Hematopoietic multipotent progenitor cell treated with erythropoietin and hydrocortisone succinate and interleukin-3 and kit ligand, for 6 days (in vitro differentiated cells): ENCODE measurements around the gene CCDC47.

ENCODE experiments used
- DNase-seq: peaks from one replicate; pipeline ENCODE4 v3.0.0-alpha.2; 2015

Gene CCDC47

DNA sequence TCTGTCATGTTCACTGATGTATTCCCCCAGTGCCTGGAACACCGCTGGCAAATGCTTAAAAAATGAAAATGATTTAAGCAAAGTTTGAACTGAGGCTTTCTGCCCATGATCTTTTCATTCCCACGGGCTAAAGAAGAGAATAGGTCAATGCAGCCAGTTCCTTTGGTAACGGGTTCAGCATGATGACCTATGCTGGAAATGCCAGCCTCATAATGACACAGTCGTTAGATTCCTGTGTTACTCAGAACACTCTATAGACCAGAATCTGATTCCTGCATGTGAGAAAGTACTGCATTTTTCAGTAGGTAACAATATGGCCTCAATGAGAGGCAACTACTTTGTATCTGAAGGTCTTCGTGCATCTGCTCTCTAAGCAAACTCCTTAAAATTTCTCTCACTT is 54.4 kb downstream of the CCDC47 start:
- DNase-seq, result no peak

DNA sequence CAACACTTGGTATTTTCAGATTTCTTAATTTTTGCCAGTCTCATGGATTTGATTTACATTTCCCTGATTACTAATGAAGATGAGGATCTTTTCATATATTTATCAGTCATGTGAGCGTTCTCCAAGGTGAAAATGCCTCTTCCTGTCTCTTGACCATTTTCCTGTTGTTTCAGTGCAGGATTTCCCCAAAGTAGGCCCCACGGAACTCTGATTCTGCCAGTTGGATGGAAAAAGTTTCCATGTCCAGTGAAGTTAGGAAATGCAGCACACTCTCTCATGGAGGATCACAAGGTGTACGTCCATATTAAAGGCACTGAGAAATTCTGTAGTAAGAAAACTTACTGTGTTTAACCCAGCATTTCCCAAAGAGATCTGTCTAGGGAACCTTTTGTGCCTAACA is 57.0 kb downstream of the CCDC47 start:
- no peak for DNase-seq

DNA sequence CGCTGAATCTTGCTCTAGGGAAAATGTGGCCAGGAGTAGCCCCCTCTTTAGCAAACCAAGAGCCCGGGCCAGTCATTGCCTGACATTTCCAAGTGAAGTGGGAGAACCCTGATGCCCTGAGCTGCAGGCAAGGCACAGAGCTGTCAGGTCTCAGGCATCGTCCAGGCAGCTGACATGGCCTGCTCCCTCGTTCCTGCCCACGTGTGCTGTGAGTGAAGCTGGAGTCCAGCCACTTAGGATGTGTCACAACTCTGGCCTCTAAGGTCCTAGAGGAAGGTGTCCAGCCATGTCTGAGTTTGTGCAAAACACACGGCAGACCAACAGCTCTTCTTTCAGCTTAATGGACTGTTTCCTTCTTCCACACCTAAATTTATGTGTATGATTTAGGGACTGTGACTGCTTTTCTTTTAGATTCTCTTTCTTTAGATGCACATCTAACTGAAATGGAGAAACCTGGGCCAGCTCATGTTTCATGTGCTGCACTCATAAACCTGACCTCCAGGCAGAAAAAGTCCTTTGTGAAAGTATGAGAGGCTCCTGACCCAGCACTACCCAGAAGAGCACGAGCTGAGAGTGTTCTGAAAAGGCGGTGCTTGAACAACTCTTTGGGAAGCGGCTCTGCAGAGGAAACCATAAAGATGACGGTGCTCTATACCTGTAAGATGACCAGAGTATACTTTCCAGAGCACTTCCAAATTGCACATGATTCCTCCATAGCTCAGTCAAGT is 58.7 kb downstream of the CCDC47 start:
- DNase-seq, result no peak

DNA sequence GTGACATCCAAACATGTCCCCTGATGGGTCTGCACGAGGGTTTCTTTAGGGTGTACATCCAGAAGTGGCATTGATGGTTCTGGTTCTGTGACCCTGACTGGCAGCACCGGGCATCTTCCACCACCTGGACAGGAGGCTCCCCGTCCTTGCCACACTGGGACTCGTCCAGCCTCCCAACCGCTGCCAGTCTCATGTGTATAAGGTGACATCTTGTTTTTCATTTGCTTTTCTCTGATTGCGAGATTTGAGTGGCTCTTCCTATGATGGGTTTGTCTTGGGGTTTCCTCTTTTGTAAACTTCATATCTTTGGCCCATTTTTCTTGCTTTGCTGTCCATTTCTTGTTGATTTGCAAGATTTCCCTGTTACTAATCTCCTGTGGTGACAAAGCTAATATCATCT is 64.3 kb downstream of the CCDC47 start:
- DNase-seq, result peak; percentile 26

DNA sequence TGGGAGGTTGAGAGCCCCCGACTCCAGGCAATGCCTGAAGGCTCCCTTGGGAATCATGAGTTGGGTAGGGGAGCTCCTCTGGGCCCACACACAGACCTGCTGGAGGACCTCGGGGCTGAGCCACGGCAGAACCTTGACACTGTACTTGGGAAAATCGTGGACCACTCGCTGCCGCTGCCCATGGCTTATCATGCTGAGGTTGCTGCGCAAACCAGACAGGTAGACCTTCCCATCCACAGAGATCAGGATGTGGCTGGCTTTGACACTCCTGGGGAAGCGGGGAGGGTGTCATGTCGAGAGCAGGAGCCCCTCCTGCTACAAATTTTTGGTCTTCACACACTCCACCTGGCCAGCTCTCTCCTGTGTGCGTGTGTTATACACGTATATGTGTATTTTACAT is 66.2 kb downstream of the CCDC47 start:
- no peak for DNase-seq

DNA sequence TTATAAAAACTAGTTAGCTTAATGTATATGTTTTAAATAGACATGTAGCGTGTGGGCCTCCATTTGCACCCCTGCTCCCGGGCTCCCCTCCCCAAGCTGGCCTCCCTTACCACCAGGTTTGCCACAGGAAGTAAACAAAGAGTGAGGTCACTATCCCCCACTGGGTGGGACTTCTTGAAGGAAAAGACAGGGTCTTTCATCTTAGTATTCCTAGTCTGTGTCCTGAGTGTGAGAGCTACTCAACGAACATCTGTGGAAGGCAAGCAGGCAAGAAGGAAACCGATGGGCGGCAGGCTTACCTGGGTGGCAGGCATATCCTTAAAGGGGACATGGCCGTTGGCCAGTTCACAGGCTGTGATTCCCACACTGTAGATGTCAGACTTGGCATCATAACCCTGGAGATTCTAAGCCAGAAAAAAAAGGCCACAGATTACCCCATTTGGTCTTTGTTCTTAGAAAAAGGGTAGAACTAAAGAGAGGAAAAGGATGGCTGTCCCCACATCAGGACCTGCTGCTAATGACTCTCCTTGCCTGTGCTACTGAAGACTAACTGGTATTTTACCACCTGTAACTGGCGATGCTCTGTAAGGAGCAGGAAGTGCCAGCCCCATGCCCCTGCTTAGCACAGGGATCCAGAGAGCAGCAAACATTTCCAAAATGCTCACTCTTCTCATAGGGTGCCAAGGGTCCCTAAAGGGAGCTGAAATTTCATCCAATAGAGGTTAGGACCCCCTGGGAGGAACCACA is 66.9 kb downstream of the CCDC47 start:
- DNase-seq, result no peak

DNA sequence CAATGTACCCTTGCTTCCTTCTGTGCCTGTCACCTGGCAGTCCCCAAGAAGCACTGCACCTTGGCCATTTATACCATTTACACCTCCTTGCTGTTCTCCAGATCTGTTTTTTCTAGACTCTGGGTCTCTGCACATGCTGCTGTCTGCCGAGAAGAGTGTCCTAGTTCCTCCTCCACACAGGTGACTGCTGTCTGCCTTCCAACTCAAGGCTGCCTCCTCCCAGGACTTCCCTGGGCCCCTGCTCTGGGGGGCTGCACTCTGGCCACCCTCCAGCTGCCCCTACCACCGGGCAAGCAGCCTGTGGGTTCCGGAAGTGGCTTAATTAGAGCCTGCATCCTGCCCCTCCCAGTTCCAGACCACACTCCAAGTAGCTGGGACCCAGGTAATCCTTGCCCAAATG is 67.7 kb downstream of the CCDC47 start:
- no peak for DNase-seq

DNA sequence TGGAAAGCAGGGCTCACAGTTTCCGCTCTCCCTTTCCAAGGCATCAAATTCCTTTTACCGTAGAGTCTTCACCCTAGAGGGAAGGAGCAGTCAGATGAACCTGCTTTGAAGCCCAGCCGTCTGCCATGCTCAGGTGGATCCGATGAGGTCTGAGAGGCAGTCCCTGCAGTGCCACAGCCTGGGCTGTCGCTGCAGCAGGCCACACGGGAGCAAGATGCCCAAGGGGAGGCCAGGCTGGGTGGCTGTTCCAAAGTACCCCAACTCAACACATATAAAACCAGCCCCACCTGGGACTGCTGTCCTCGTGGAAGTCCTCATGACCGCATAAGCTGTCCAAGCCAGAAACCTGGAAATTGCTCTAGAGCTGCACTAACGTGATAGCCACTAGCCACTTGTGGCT is 68.6 kb downstream of the CCDC47 start:
- DNase-seq, result no peak

DNA sequence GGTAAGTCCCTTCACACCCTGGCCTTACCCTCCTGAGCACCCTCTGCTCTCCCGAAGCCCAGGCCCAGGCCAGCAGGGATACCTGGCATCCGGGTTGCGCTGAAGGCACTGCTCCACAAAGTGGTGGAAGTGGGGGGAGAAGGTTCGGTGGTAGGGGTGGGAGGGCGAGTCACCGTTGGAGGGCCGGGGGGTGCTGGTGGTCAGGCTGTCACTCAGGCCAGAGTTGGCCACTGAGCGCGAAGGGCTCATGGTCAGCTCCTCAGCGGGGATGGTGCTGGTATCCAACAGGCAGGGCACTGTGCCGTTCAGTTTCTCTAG is 69.2 kb downstream of the CCDC47 start:
- DNase-seq, result no peak

DNA sequence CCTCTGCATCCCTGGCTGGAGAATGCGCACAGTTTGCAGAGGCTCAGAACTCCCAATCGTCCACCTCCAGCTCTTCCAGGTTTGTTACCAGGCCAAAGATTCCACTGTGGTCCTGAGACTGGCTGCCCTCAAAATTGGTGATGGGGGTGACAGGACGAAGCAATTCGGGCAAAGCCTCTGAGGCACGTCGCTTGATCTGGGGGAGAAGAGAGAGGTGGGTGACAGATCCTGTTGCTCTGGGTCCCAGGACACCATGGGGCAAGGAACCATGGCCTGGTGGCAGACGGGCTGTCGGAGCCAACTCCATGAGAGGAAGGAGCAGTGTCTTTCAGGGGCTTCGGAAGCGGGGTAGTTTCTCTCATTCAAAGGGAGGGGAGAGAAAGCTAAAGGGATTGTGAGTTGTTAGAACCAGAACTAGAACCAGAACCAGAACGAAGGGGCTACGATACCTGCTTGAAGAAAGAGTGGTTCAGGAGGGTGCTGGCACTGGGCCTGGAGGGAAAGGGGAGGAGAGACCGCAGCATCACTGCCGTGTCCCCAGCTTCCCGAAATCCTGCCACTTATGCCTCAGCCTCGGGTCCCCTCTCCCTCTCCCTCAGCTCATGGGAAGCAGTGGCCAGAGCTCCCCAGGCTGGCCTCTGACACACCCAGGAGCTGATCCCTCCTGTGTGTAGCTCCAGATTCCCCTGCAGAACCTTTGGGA is 69.7 kb downstream of the CCDC47 start:
- DNase-seq, result no peak

DNA sequence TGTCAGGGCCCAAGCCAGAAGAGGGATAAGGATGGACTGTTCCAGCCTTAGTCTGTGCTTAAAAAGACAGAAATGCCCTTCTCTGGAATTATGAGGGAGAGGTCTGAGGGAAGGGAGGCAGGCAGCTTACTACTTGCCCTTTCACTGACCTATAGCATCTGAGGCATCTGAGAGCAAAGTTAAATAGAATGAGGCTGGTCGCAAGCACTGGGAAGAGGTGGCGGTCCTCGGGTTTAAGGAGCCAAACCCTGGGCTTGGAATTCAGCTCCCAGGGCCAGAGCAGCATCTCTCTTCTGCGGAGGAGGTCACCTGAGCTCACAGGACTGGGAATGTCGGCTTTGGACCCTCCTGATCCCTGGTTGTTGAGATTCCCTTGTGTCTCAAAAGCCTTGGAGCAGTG is 70.4 kb downstream of the CCDC47 start:
- DNase-seq, result no peak

DNA sequence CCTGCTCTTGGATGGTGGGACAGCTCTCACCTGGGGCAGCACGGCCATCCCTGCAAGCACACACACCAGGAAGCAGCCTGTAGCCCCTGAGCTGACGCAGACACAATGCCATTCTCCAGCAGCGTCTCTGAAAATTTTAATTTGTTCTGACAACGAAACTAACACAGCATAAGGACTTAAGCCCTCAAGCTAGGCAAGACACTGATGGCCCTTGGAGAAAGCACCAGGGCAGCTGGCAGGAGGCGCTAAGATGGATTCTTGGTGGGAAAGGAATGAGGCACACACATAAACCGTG is 70.7 kb downstream of the CCDC47 start:
- DNase-seq, result no peak

DNA sequence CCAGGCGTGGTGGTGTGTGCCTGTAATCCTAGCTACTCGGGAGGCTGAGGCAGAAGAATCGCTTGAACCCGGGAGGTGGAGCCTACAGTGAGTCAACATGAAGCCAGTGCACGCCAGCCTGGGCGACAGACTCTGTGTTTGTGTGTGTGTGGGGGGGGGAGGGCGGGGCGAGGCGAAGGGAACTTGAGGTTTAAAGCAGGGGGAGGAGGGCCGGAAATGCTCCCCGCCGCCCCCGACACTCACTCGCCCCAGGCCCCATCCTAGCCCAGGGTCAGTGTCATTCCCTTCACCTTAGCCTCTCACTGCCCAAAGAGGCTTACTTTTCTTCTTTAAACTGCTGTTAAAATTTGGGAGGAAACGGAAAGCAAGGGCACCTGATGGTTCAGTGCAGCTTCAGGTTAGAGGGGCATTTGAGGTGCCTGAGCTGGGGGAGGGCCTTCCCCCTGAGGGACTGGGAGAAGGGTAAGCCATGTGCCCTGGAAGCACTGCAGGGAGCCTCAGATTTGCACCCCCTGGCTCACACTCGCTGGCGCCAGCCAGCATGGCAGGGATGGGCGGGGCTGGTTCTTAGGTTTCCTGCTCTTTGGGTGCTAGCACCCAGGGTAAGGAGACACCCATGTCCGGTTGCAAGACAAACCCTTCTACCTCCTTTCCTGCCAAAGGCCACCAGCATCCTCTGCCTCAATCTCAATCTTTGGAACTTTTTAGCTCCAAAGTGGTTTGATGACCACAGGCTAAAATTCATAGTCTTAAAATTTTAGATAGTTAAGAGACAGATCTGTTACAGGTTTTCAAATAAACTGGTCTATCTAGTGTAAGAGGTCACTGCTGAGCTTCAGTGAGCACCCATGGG is 71.3 kb downstream of the CCDC47 start:
- peak; percentile 82 for DNase-seq

DNA sequence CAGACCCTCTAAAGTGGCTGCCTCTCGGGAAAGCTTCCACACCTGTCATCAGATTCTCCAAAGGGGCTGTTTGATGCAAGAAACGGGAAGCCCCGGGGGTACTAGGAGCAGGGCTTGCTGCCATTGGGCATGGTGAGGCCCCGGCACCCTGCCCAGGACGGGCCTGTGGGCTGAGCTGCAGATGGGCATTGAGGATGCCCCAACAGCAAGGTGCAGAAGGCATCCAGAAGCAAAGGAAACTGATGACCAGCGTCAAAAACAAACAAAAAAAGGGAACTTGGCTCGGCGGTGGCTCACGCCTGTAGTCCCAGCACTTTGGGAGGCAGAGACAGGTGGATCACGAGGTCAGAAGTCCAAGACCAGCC is 72.0 kb downstream of the CCDC47 start:
- DNase-seq, result no peak

DNA sequence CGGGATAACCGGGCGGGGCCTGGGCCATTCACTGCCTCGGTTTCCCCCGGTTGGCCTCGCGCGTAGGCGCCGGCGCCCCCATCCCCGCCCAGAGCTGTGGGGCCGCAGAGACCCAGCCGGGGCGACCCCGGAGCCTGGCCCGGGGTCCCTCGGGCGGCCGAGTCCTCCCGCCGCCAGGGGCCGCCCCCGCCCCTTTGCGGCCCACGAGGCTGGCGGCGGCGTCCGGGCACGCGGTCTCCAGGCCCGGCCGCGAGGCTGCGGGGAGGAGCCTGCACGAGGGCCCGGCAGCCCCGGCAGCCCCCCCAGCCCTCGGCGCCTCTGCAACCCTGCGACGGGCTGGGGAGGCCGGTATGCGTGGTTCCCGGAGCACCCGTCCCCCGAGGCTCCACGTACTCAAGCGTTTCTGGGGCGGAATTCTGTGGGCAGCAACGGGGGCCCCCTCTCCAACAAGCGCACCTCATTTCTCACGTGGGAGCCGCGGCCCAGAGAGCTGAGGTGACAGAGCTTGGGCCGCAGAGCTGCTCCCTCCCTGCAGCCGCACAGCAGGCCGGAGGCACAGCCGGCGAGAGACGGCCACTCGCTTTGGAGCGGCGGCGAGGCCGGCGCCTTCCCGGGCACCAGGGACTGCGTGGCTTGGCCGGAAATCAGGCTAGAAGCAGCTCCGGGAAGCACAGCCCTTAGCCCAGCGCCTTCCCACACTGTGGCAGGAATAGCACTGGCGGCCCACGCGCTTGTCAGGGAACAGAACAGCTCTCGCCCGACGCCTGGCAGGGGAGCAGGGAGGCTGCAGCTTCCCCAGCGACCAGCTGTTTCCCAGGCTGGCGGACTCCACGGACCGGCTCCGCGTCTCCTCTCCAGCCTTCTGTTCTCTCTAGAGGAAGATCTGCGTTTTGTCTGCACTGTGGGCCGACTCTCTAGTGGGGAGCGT is 72.6 kb downstream of the CCDC47 start:
- DNase-seq, result peak; percentile 62

DNA sequence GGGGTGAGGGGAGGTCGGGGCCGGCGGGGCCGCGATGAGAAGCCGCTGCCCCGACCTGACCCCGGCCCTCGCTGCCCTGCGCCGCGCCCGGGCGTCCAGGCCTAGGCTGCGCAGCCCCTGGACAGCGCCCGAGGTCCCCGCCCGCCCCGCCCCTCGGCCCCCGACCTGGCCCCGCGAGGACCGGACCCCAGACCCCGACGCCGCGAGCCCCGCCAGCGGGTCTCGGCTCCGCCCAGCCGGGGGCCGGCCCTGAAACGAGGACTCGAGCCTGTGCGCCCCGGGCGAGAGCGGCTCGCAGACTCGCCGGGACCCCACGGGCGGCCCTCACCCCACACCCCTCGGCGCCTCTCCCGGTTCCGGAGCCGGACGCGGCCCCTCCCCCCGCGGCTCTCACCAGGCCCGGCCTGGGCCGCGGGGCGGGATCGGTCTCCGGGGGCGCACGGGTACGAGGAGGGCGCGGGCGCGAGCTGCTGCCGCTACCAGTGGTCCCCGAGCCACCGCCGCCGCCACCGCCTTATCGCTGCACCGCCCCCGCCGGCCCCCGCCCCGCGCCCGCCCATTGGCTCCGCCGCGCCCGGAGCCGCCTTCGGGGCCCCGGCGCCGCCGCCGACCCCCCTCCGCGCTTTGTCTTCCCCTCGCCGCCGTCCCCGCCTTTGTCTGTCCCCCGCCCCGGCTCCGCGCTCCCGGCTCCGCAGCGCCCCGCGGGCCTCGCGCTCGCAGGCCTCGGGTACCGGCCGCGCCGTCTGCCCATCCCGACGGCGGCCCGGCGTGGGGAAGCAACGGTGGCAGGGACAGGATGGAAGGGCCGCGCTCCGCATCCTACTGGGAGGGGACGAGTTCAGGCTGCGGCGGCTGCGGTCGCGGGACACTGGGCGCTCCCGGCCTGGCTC is 73.5 kb downstream of the CCDC47 start, which contains the start of gene LIMD2:
Gene LIMD2, minus strand, starts transcription at position 488 of the 890 bp plus-strand sequence. CDS start 827 bp downstream, outside the sequence.
- DNase-seq, result peak; percentile 81

DNA sequence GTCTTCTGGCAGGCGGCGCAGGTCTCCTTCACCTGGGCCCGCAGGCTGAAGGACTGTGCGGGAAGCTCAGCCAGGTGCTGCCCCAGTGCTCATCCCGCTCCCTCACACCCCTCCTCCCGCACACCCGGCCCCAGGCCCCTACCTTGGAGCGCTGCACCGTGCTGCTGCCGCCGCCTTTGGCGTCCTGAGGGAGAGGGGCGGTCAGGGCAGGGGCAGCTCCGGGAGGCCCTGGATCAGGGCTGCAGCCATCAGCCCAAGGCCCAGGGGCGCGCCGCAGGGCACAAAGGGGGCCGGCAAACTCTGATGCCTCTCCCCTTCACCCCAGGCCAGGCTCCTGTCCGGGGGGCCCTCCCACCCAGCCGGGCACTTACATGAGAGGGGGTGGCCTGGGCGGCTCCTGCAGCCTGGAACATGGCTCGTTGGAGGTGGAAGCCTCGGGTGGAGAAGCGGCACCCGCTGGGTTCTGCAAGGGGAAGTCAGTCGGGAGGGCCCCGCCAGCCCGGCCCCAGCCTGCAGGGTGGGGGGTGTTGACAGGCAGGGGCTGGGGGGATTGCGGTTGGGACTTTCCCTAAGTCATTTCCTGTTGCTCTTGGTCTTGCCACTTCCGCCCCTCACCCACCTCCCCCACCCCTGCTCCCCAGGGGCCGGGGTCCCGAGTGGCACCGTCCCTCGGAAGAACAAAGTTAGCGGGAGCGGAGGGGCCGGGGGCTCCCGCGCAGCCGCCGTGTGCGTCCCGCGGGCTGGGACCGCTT is 74.3 kb downstream of the CCDC47 start:
- peak; percentile 85 for DNase-seq

DNA sequence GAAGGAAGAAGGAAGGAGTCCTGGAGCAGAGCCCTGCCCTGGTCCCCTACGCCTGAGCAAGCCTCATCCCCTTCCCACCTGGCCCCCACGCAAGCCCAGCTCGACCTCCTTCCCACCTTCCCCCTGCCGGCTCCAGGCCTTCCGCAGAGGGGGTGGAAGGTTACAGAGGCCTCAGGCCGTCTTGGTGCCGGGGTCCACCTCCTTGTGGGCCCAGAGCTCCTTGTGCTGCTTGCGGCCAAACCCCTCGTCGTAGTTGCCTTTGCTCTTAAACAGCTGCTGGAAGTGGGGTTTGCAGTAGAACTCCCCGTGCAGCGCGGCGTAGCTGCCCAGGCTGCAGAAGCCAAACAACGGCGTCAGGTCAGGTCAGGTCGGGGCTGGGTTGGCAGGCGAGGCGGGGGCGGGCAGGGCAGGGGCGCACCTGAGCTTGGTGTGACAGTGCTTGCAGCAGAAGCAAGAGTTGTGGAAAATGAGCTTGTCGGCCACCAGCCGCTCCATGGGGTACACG is 75.0 kb downstream of the CCDC47 start:
- DNase-seq, result peak; percentile 57

DNA sequence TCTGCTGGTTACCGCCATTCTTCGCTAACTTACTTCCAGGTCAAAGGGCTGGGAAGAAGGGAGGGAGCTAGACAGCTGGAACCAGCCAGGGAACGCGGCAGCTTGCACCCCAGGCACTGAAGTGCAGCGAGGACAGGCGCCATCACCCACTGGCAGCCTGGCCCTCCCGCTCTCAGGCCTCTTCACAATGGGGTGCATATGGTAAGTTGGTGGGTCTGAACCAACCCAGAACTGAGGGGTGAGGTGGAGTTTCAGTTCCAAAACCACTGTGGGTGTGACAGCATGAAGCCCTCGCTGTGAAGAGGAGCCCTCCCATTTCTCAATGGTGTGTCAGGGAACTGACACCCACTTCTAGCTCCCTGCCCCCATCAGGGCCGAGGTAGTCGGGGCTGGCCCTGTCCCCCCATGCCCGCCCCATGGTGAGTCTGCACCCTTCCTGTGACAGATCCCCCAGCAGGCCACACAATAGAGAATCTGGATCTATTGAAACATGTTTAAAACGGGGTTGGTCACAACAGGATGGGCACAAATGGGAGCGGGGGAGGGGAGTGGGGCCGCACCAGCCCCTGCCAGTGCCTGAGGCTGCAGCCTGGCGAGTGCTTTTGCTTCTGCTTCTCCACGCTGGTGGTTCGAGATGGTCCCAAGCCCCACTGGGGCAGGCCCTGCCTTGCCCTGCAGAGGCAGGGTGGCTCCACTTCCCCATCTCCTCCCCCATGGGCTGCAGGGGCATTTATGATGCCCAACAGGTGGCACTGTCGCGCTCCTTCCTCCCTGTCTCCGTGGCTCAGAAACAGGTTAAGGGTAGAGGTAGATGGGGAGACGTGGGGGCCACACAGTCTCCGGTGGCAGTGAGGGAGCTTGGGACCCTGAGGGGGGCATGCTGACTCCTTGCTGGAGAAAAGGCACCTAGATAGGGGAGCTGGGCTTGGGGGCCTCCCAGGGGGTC is 75.8 kb downstream of the CCDC47 start:
- DNase-seq, result peak; percentile 92
